Muscle of leg (tissue), 11 donors: ENCODE data around the gene ANKK1. TPM values are rescaled to one million over a fixed set of nuclear protein-coding genes. Genes with fewer than 3 reads are reported as not detected.

Experiments
- DNase-seq: peaks from one replicate; pipeline ENCODE4 v3.0.0; 2013
- H3K27ac ChIP-seq: one replicate; pipeline ENCODE4 v1.5.1; 2013; ENCODE audit warnings: mild to moderate bottlenecking, low read length, control low read depth
- H3K27me3 ChIP-seq: one replicate; pipeline ENCODE4 v1.6.1; 2013; ENCODE audit warnings: low read length; ENCODE audit not compliant: control insufficient read depth, insufficient read depth
- H3K36me3 ChIP-seq: one replicate; pipeline ENCODE4 v1.6.1; 2013; ENCODE audit warnings: low read length; ENCODE audit not compliant: control insufficient read depth, insufficient read depth
- H3K4me1 ChIP-seq: one replicate; pipeline ENCODE4 v1.6.1; 2013; ENCODE audit warnings: low read length; ENCODE audit not compliant: control insufficient read depth, insufficient read depth
- H3K4me3 ChIP-seq: one replicate; pipeline ENCODE4 v1.5.1; 2013; ENCODE audit warnings: low read length, control low read depth
- H3K9me3 ChIP-seq: replicated peaks from 2 replicates; pipeline ENCODE4 v1.6.1; 2013; ENCODE audit warnings: low read depth, low read length; ENCODE audit not compliant: control insufficient read depth
- WGBS: methylation state at CpG from one replicate; pipeline ENCODE4 v1.1.5; 2013; ENCODE audit warnings: missing lambda C conversion rate; ENCODE audit not compliant: insufficient coverage; 5-methylcytosine and 5-hydroxymethylcytosine counted together
- polyA plus RNA-seq, 8 donors: library from polyadenylated mRNA; unstranded; fragments of 120-200 nt; gene quantifications; one replicate each; pipeline versions ENCODE4 v1.2.1 to v1.2.3, GENCODE V29; 2013; ENCODE audit warnings: inconsistent platforms in 1 of 8, low replicate concordance in 1 of 8; ENCODE audit not compliant: insufficient read length in 8 of 8, insufficient read depth in 1 of 8
- total RNA-seq: library from RNA; stranded (reverse); fragments of 120-200 nt; gene quantifications from one replicate; pipeline ENCODE4 v1.2.4, GENCODE V29; 2013

Gene ANKK1
- total and polyA plus RNA-seq, 9 donors: 0.07 to 0.25 (median 0.11) TPM; not detected in 1

DNA sequence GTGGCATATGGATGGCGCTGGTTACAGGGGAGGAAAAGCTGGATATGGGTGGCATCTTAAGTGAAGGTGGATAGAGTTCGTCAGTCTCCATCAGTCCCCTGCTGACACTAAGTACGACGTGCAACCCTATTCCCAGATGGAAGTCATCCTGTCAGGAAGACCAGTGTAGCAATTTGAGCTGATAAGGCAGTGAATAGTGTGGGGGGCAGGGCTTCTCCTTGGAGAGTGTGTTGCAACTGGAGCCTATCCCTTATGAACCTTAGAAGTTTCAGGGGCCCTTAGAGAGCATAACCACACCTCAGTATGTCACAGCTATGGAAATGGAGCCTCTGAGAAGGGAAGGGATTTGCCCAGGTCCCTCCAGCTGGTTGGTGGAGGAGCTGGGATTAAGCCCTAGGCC lies 36.1 kb upstream of the ANKK1 start:
- H3K36me3 ChIP-seq: peaks cover 14% of the 10 kb centered on the region
- no peaks in the 10 kb centered on the region for H3K4me1 ChIP-seq

DNA sequence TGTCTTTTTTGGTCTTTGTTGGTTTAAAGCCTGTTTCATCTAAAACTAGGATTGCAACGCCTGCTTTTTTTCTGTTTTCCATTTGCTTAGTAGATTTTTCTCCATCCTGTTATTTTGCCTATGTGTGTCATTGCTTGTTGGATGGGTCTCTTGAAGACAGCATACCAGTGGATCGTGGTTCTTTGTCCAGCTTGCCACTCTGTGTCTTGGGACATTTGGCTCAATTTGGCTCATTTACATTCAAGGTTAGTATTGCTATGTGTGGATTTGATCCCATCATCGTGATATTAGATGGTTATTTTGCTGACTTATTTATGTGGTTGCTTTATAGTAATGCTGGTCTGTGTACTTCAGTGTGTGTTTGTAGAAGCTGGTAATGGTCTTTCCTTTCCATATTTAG lies 31.4 kb upstream of the ANKK1 start:
- 100% methylated on average over 1 of the region's 3 CpGs for WGBS
- H3K36me3 ChIP-seq: peaks cover 36% of the 10 kb centered on the region
- H3K4me1 ChIP-seq: no peaks in the 10 kb centered on the region
- DNase-seq: no peak
- no peak overlapping the region for H3K4me3 ChIP-seq
- no peaks in the 10 kb centered on the region for H3K27me3 ChIP-seq
- peaks cover 4% of the 10 kb centered on the region for H3K9me3 ChIP-seq
- H3K27ac ChIP-seq: no peak overlapping the region

More for the DNA sequence above, 36.1 kb upstream of the ANKK1 start:
- DNase-seq: no peak
- Histone ChIP-seq H3K9me3 (peaks cover 2% of the 10 kb centered on the region), H3K4me3 (no peak overlapping the region), H3K27ac (no peak overlapping the region), H3K27me3 (no peaks in the 10 kb centered on the region)
- 71% methylated on average over 2 of the region's 4 CpGs for WGBS

- WGBS: 100% methylated on average over 1 of the region's 5 CpGs
- peaks cover 57% of the 10 kb centered on the region for H3K36me3 ChIP-seq
Measured at GRCh38 chr11:113363406-113363805, 24.2 kb upstream of the ANKK1 start.

DNA sequence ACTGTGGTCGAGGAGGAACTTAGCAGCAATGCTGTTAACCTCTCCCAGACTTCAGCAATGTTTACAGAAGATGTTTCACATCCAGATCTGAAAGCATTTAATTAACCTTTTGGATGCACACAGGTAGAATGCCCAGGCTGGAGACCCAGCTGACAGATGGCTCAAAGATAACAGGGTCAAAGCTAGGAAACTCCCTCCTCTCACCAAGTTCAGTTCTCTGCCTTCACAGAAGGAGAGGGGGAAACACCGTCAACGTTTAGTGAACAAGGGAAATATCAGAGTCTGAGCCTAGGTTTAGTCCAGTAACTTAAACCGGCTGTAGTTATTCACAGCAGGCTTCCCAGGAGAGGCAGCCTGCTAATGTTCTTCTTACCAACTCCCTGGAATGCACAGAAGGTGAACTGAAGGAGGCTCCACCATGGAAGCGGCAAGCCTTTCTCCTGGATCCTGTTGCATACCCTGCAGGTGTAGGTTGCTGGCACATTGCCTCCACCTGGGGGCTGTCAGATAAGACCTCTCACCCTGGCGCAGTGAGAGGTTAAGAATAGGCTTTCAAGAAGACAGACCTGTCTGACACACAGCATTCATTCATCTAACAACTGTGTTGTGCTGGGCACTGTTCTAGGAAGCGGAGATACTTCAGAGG lies 23.5 kb upstream of the ANKK1 start:
- 78% methylated on average over 4 of the region's 7 CpGs for WGBS
- Histone ChIP-seq H3K27me3 (no peaks in the 10 kb centered on the region), H3K9me3 (no peaks in the 10 kb centered on the region), H3K4me1 (no peaks in the 10 kb centered on the region), H3K36me3 (peaks cover 50% of the 10 kb centered on the region), H3K4me3 (no peak overlapping the region), H3K27ac (no peak overlapping the region)
- no peak for DNase-seq

More at GRCh38 chr11:113363406-113363805, 24.2 kb upstream of the ANKK1 start:
- H3K4me3 ChIP-seq: no peak overlapping the region
- no peak for DNase-seq
- H3K27ac ChIP-seq: no peak overlapping the region
- H3K4me1 ChIP-seq: no peaks in the 10 kb centered on the region
- no peaks in the 10 kb centered on the region for H3K27me3 ChIP-seq
- H3K9me3 ChIP-seq: no peaks in the 10 kb centered on the region

GRCh38 chr11:113365895-113366294 lies 21.7 kb upstream of the ANKK1 start:
- no peak overlapping the region for H3K27ac ChIP-seq
- DNase-seq: no peak
- no peaks in the 10 kb centered on the region for H3K9me3 ChIP-seq
- peaks cover 41% of the 10 kb centered on the region for H3K36me3 ChIP-seq
- WGBS: 87% methylated on average over 3 of the region's 5 CpGs
- no peaks in the 10 kb centered on the region for H3K4me1 ChIP-seq
- H3K27me3 ChIP-seq: no peaks in the 10 kb centered on the region
- H3K4me3 ChIP-seq: no peak overlapping the region

GRCh38 chr11:113369411-113369810 lies 18.2 kb upstream of the ANKK1 start:
- WGBS: no CpG with 5 or more reads among the region's 3 CpGs
- no peaks in the 10 kb centered on the region for H3K9me3 ChIP-seq
- no peaks in the 10 kb centered on the region for H3K27me3 ChIP-seq
- peaks cover 18% of the 10 kb centered on the region for H3K36me3 ChIP-seq
- no peaks in the 10 kb centered on the region for H3K4me1 ChIP-seq
- H3K4me3 ChIP-seq: no peak overlapping the region
- DNase-seq: no peak
- H3K27ac ChIP-seq: no peak overlapping the region

DNA sequence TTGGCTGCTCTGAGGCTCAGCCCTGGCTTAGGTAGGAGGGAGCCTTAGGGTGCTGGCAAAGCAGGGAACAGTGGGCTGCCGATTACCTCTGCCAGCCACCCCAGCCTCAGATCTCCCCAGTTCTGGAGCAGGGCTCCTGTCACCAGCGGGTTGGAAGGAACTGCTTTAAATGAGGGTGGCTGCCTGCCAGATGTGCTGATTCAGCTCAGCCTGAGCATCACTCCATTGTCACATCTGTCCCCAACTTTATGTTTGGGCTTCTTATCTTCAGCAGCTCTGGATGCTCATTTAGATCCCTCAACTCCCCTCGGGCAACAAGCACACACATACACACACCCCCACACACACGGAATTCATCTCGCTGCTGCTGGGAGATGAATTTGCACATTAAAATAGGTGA lies 16.9 kb upstream of the ANKK1 start:
- no peak overlapping the region for H3K4me3 ChIP-seq
- WGBS: 100% methylated on average over 1 of the region's 5 CpGs
- no peak for DNase-seq
- no peak overlapping the region for H3K27ac ChIP-seq
- H3K4me1 ChIP-seq: no peaks in the 10 kb centered on the region
- H3K36me3 ChIP-seq: peaks cover 9% of the 10 kb centered on the region
- H3K9me3 ChIP-seq: no peaks in the 10 kb centered on the region
- H3K27me3 ChIP-seq: no peaks in the 10 kb centered on the region

GRCh38 chr11:113372309-113372708 lies 15.3 kb upstream of the ANKK1 start:
- Histone ChIP-seq H3K4me3 (no peak overlapping the region), H3K4me1 (no peaks in the 10 kb centered on the region), H3K36me3 (no peaks in the 10 kb centered on the region), H3K9me3 (no peaks in the 10 kb centered on the region), H3K27me3 (no peaks in the 10 kb centered on the region), H3K27ac (no peak overlapping the region)
- WGBS: no CpG with 5 or more reads among the region's 4 CpGs
- DNase-seq: no peak

- no peak overlapping the region for H3K27ac ChIP-seq
- WGBS: 100% methylated on average over 1 of the region's 3 CpGs
- DNase-seq: no peak
Measured at GRCh38 chr11:113373306-113373705, 14.3 kb upstream of the ANKK1 start.

GRCh38 chr11:113373981-113374560 lies 13.5 kb upstream of the ANKK1 start:
- Histone ChIP-seq H3K27ac (no peak overlapping the region), H3K36me3 (no peaks in the 10 kb centered on the region), H3K4me1 (peaks cover 10% of the 10 kb centered on the region), H3K4me3 (no peak overlapping the region), H3K9me3 (no peaks in the 10 kb centered on the region), H3K27me3 (no peaks in the 10 kb centered on the region)
- DNase-seq: no peak
- 86% methylated on average over 6 of the region's 10 CpGs for WGBS

More at GRCh38 chr11:113373306-113373705, 14.3 kb upstream of the ANKK1 start:
- no peaks in the 10 kb centered on the region for H3K36me3 ChIP-seq
- H3K4me1 ChIP-seq: peaks cover 9% of the 10 kb centered on the region
- H3K4me3 ChIP-seq: no peak overlapping the region
- no peaks in the 10 kb centered on the region for H3K9me3 ChIP-seq
- H3K27me3 ChIP-seq: no peaks in the 10 kb centered on the region
